Measurements from ENCODE around the gene AMPD2.

Gene AMPD2

DNA sequence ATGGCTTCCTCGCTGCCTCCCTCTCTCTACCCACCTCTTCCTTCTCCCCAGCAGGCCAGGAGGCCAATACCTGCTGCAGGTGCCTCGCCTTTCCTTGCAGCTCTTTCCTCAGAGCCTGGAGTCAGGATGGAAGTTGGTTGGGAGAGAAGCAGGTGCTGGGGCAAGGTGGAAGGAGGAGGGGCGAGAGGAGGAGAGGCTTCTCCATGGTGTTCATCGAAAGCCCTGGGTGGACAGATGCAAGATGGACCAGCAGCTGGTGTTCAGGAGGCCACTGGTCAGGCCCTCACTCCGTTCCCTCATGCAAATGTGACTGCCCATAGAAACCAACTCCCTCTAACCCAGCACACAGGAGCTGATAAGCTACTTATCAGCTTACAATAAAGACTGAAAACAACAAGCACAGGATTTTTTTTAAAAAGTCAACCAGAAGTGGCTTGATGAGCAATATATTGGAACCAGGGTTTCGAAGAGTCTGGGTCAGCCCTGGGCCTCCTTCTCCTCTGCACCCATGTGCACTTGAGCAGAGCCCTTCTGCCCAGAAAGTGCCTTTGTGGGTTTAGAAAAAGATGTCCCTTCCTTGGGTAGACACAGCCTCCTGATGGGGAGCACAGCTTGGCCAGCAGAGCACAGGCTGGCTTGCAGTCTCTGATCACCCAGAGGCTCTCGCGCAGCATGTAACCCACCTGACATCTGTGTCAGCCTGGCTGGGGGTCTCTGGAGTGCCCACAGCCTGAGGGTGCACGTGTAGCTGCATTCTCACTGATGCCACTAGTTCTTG is 19.6 kb downstream of the AMPD2 start:
- no peak for DNase-seq (ENCODE audit: low read depth)
- TF ChIP-seq, protein P1, sequence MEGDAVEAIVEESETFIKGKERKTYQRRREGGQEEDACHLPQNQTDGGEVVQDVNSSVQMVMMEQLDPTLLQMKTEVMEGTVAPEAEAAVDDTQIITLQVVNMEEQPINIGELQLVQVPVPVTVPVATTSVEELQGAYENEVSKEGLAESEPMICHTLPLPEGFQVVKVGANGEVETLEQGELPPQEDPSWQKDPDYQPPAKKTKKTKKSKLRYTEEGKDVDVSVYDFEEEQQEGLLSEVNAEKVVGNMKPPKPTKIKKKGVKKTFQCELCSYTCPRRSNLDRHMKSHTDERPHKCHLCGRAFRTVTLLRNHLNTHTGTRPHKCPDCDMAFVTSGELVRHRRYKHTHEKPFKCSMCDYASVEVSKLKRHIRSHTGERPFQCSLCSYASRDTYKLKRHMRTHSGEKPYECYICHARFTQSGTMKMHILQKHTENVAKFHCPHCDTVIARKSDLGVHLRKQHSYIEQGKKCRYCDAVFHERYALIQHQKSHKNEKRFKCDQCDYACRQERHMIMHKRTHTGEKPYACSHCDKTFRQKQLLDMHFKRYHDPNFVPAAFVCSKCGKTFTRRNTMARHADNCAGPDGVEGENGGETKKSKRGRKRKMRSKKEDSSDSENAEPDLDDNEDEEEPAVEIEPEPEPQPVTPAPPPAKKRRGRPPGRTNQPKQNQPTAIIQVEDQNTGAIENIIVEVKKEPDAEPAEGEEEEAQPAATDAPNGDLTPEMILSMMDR (conservative IDR thresholded peaks at IDR 0.05; ENCODE audit: low read depth, low read length), result no peak
- no peak overlapping the region for H3K4me3 ChIP-seq (ENCODE audit: low read depth, low read length)

DNA sequence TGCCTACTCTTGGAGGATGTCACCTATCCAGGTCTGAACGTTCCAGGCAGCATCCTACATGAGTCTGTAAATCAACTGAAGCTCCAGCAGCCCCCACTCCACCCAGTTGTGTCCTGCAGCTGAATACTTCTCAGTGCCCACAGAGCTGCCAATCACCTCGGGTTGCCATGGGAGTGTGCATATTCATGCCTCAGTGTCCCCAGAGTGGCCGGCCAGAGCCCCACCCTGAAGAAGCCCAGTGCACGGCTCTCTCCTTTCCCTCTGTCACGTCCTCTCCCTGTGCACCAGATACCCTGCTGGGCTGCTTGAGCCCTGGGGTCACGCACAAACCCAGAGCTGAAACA is 20.2 kb downstream of the AMPD2 start:
- DNase-seq (ENCODE audit: low read depth), result no peak
- TF ChIP-seq, protein P1 (conservative IDR thresholded peaks at IDR 0.05; ENCODE audit: low read depth, low read length), result no peak
- no peak overlapping the region for H3K4me3 ChIP-seq (ENCODE audit: low read depth, low read length)

DNA sequence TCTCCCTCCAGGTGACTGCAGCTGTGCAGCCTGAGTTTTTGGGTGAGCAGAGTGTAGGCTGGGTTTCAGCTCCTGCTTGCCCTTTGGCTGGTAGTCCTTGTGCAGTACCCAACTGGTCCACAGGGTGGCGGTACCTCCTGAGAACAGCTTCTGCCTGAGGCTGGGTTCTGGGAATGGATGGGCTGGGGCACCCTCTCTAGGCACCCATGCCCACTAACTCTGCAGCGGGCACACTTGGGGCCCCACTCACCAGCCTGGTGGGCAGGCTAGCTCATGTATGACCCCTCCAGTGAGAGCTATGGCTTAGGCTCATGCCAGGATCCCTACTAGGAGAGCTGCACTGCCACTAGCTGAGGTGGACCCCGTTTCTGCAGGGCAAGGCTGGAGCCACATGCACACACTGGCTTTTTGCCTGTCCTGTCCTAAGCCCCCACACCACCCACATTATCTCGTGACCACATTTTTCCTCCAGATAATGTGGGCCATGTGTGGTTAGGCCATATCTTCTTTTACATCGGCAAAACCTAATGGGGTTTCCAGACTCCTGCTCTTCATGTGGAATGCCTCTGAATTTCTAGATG is 20.7 kb downstream of the AMPD2 start:
- DNase-seq (ENCODE audit: low read depth), result peak; percentile 78
- TF ChIP-seq, protein P1 (conservative IDR thresholded peaks at IDR 0.05; ENCODE audit: low read depth, low read length), result peak; percentile 95
- no peak overlapping the region for H3K4me3 ChIP-seq (ENCODE audit: low read depth, low read length)

DNA sequence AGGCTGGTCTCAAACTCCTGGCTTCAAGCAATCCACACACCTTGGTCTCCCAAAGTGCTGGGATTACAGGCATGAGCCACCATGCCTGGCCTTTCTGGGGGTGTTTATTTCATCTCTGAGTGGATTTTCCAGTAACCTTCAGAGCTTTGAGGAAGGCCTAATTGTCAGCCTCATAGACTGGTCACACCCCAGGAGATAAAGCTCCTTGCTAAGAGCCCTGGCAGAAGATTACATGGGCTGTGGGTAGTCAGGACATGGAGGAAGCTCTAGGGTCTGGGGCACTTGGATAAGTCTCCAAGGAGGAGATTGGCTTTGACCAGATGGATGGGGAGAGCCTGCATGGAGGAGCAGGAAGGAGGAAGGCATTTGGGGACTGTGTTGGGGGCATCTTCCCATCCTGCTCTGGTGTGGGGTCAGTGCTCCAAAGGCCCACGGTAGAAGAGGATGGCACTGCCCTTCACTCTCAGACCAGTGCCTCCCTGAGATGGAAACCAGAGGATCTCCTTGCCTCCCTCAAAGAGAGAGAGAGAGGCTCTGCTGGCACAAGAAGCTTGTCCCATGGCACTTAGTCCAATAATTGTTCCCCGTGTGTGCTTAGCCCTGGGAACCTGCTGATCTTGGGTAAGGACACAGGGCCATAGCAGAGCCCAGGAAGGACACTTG is 21.6 kb downstream of the AMPD2 start:
- DNase-seq (ENCODE audit: low read depth), result no peak
- H3K4me3 ChIP-seq (ENCODE audit: low read depth, low read length), result no peak overlapping the region
- TF ChIP-seq, protein P1 (conservative IDR thresholded peaks at IDR 0.05; ENCODE audit: low read depth, low read length), result no peak

DNA sequence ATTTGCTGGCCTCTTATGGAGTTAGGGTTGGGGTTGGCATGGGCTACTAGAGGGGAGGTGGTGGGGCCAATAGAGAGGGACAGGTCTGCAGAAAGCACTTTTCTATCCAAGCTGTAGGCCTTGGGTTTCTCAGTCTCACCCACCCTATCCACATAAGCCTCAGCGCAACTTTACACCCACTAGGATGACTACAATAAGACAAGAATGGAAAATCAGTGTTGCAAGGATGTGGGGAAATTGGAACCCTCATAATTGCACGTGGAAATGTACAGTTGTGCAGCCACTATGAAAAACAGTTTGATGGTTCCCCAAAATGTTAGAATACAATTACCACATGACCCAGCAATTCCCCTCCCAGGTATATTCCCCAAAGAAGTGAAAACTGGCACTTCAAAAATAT is 22.2 kb downstream of the AMPD2 start:
- DNase-seq (ENCODE audit: low read depth), result no peak
- no peak overlapping the region for H3K4me3 ChIP-seq (ENCODE audit: low read depth, low read length)
- TF ChIP-seq, protein P1 (conservative IDR thresholded peaks at IDR 0.05; ENCODE audit: low read depth, low read length), result no peak

DNA sequence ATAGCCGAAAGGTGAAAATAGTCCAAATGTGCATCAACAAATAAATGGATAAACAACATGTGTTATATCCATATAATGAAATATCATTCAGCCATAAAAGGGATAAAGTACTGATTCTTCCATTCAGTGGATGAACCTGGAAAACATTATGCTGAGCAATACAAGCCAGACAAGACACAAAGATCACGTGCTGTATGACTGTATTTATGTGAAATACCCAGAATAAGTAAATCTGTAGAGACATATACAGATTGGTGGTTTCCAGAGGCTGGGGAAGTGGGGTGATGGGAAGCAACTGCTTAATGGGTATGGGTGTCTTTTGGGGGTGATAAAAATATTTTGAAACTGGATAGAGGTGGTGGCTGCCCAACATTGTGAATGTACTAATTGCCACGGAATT is 23.0 kb downstream of the AMPD2 start:
- DNase-seq (ENCODE audit: low read depth), result no peak
- TF ChIP-seq, protein P1 (conservative IDR thresholded peaks at IDR 0.05; ENCODE audit: low read depth, low read length), result no peak
- no peak overlapping the region for H3K4me3 ChIP-seq (ENCODE audit: low read depth, low read length)
